HuH-7.5 (cell line): ENCODE measurements around the gene ATP2B3.

Experiments
- DNase-seq: peaks from one replicate; pipeline ENCODE4 v3.0.0; 2011; ENCODE audit warnings: low spot score

The ATP2B3 gene

GRCh38 chrX:153517423-153517822 is at the start of gene ATP2B3:
Gene ATP2B3, plus strand, starts transcription at chrX:153517642. Its CDS starts 18,606 bp downstream, at chrX:153536248.
- DNase-seq: no peak

GRCh38 chrX:153468008-153468580 is 49.3 kb upstream of the ATP2B3 start:
- no peak for DNase-seq

- DNase-seq: peak; percentile 52
These were observed 47.5 kb upstream of the ATP2B3 start for GRCh38 chrX:153469811-153470410.

GRCh38 chrX:153470411-153471363 is 46.8 kb upstream of the ATP2B3 start, which contains the start of gene HAUS7:
Gene HAUS7, minus strand, starts transcription at chrX:153470576. Its CDS starts 19 bp downstream, at chrX:153470557.
- peak; percentile 90 for DNase-seq

- no peak for DNase-seq
These were observed 45.7 kb upstream of the ATP2B3 start for GRCh38 chrX:153471663-153472280.

GRCh38 chrX:153473126-153473525 is 44.3 kb upstream of the ATP2B3 start:
- no peak for DNase-seq

GRCh38 chrX:153474266-153474665 is 43.2 kb upstream of the ATP2B3 start:
- DNase-seq: no peak

GRCh38 chrX:153474718-153475117 is 42.7 kb upstream of the ATP2B3 start:
- DNase-seq: no peak

- no peak for DNase-seq
These were observed 42.2 kb upstream of the ATP2B3 start for GRCh38 chrX:153475271-153475670.

GRCh38 chrX:153475751-153476281 is 41.6 kb upstream of the ATP2B3 start:
- DNase-seq: no peak

GRCh38 chrX:153476666-153477363 is 40.6 kb upstream of the ATP2B3 start:
- no peak for DNase-seq

GRCh38 chrX:153477364-153477857 is 40.0 kb upstream of the ATP2B3 start:
- DNase-seq: no peak

- no peak for DNase-seq
These were observed 39.5 kb upstream of the ATP2B3 start for GRCh38 chrX:153477901-153478300.

GRCh38 chrX:153478746-153479145 is 38.7 kb upstream of the ATP2B3 start:
- no peak for DNase-seq

GRCh38 chrX:153481043-153481442 is 36.4 kb upstream of the ATP2B3 start:
- DNase-seq: no peak

- DNase-seq: no peak
These were observed 34.9 kb upstream of the ATP2B3 start for GRCh38 chrX:153482376-153483015.

- no peak for DNase-seq
These were observed 31.9 kb upstream of the ATP2B3 start for GRCh38 chrX:153485396-153486080.

GRCh38 chrX:153486171-153486570 is 31.3 kb upstream of the ATP2B3 start:
- DNase-seq: no peak

- no peak for DNase-seq
These were observed 29.8 kb upstream of the ATP2B3 start for GRCh38 chrX:153487590-153488071.
